GM12875 (cell line): Measurements from ENCODE around the gene LHFPL2.

Source experiments
- H3K4me3 ChIP-seq: one replicate; pipeline ENCODE4 v1.5.1; 2011; ENCODE audit warnings: low read depth, low read length, control low read depth
- TF ChIP-seq, protein P1 (sequence below): IDR thresholded peaks from 2 replicates; pipeline ENCODE4 v1.5.1; 2011; ENCODE audit warnings: low read depth, mild to moderate bottlenecking, control low read depth, inconsistent platforms, low read length, moderate library complexity, borderline replicate concordance; ENCODE audit not compliant: insufficient read depth

Gene LHFPL2

DNA sequence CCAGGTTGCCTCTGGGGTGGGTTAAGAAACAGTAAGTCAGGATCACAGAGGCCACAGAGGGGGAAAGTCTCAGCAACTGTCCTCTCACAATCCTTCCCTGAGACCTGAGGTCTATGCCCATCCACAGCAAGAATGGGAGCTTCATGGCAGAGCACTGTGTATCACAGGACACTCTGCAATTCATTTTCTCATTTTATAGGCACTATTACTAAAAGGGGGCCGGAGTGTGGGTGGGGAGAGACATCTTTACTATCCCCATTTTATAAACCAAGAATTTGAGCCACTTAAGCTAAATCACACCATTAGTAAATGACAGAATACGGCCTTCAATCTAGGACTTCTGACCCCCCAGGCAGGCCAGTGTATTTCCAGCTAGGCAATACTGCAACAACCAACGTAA is 79.9 kb downstream of the LHFPL2 start:
- TF ChIP-seq, protein P1, sequence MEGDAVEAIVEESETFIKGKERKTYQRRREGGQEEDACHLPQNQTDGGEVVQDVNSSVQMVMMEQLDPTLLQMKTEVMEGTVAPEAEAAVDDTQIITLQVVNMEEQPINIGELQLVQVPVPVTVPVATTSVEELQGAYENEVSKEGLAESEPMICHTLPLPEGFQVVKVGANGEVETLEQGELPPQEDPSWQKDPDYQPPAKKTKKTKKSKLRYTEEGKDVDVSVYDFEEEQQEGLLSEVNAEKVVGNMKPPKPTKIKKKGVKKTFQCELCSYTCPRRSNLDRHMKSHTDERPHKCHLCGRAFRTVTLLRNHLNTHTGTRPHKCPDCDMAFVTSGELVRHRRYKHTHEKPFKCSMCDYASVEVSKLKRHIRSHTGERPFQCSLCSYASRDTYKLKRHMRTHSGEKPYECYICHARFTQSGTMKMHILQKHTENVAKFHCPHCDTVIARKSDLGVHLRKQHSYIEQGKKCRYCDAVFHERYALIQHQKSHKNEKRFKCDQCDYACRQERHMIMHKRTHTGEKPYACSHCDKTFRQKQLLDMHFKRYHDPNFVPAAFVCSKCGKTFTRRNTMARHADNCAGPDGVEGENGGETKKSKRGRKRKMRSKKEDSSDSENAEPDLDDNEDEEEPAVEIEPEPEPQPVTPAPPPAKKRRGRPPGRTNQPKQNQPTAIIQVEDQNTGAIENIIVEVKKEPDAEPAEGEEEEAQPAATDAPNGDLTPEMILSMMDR = no peak
- H3K4me3 ChIP-seq = no peak overlapping the region

DNA sequence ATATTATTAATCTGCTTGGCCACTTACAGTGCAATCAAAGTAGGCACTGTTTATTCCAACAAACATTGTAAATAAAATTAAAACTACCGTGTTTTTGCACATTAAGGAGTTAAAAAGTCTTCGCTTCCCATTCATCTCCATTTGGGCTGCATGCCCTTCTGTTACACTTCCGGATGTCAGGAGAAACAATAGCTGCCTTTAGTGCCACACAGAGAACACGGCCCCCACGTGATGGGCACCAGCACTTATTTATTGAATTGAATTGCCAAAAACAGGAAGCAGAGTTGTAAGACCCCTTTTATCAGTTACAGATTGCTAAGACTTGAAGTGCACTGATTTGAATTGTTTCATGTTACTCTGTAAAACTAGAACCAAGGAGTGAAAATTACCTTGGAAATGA is 80.4 kb downstream of the LHFPL2 start:
- TF ChIP-seq, protein P1 = no peak
- H3K4me3 ChIP-seq = no peak overlapping the region

DNA sequence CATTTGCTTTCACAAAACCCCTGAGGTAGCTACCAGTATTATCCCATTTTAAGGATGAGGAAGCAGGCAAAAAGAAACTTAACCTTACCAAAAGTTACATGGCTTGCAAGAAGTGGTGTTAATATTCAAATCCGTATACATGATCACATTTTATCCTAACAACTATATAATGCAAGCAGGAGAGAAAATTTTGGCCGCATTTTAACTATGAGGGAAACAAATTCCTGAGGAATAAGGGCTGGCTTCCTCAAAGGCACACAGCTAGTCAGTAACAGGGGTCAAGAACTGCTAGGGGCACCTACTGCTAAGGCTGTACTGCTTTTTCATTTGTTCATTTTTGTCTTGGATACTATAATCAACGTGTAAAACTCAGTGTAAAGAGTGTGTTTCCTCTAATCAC is 81.0 kb downstream of the LHFPL2 start:
- TF ChIP-seq, protein P1 = no peak
- H3K4me3 ChIP-seq = no peak overlapping the region

DNA sequence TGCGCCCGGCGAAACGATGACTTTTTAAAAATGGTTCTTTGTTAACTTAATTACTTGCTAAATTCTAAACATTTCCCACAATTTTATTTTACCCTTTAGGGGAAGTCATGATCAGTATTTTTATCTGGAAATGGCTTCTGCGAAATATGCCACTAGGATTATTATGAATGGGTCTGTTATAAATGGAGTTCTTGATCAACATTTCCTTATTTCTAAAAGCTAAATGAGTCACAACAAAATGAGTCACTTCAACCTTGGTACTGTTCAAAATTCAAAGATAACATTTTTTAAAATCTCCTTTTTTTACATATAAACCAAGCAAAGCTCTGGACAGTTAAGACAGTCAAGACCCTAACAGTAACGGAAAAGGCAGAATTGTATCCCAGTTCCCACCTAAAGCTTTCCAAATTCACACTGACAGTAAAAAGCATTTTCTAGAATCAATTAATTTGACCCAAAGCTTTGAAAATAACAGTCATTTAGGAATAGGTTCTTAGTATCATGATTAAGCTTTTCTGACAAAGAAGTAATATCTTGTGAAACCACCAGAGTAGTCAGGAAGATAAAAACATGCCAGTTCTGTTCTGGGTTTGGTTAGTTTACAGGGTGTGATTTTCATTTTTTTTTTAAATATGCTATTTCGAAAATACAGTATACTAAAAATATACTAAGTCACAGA is 81.7 kb downstream of the LHFPL2 start:
- no peak overlapping the region for H3K4me3 ChIP-seq
- TF ChIP-seq, protein P1 = no peak

DNA sequence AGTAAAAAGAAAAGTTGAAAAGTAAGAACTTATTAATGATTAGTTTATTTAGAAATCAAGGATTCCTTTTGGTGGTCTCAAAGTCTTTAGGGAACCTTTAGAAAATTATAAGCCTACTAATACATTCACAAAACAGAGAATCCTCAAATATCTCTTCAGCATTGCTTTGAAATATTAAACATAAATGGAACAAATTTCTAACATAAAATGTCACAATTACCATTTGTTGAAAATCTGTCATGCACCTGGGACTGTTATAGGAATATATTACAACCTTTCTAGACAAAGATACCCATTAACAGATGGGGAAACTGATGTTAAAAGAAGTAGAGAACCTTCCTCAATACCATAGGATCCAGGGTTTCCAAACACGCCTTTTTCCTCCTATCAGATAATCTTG is 83.2 kb downstream of the LHFPL2 start:
- TF ChIP-seq, protein P1 = no peak
- no peak overlapping the region for H3K4me3 ChIP-seq

DNA sequence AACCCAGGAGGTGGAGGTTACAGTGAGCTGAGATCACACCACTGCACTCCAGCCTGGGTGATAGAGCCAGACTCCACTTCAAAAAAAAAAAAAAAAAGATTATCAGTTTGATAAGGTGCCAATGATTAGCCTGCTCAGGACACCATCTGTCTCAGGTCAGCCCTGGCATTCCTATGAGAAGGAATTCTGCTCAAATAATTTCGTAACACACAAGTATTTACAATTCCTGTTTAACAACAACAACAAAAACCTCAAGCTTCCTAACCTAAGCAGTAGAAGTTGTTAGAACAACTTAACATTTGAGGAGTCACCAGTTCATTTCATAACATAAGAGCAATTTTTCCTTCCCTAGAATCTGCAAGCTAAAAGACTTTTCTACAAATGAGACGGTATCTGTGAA is 85.0 kb downstream of the LHFPL2 start:
- TF ChIP-seq, protein P1 = no peak
- no peak overlapping the region for H3K4me3 ChIP-seq

DNA sequence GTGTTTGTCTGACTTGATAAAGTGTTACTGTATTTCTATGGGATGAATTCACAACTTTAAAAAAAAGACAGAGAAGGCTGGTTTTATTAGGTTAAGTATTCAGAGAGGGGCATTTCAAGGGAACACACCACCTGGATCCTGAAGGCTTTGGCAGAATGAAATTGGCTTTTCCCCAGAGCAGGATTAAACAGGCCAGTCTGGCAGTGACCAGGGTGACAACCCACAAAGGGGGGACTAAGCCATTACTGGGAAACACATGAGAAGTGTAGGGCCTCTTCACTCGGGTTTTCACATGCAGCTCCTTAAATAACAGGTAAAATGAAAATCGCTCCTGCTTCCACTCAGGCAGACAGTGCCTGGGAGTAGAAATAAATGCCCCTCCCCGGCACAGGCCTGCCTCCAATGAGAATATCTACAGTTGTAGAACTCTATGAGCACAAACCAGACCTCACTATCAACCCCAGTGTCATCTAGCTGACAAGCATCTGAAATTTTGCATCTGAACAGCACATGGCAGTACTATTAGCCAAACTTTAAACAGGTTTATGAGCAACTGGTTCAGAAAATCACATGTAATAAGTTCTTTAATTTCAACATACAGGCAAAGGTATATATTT is 85.8 kb downstream of the LHFPL2 start:
- H3K4me3 ChIP-seq = no peak overlapping the region
- TF ChIP-seq, protein P1 = no peak
